Measurements from ENCODE around the gene IL5. TPM values are rescaled to one million over a fixed set of nuclear protein-coding genes. Genes with fewer than 3 reads are reported as not detected.

Gene IL5
- total and polyA plus RNA-seq, 7 experiments from 2014 or later: 1.2 TPM; not detected in 6

- Mint-ChIP-seq H3K4me1 (peaks cover 36 to 79% (median 68%) of the 10 kb centered on the region in 7 donors), H3K36me3 (peaks cover 0 to 2% (median 0%) of the 10 kb centered on the region in 5 donors), H3K27me3 (no peaks in the 10 kb centered on the region), H3K9me3 (no peaks in the 10 kb centered on the region), H3K4me3 (peak overlapping the region; percentile 86 to 99 (median 97)), H3K27ac (peak overlapping the region; percentile 90 to 99 (median 97))
- ChIA-PET POLR2A (interaction anchor here (0.8 to 17.6 kb wide), 26 partner anchors 9 to 468 kb away, joined by 3 to 268 read pairs (median 6); partner anchors contain the start of gene IRF1), CTCF (interaction anchor here (0.7 to 8.4 kb wide), 12 partner anchors 10 to 127 kb away, joined by 3 to 243 read pairs (median 4); no protein-coding TSS in a partner anchor)
- H3K27ac ChIP-seq (ENCODE audit: low read depth, low read length): peak overlapping the region; percentile 99
- H3K36me3 ChIP-seq (ENCODE audit: control insufficient read depth in 2 of 3, insufficient read depth in 3 of 3, low read length in 3 of 3): no peaks in the 10 kb centered on the region
- DNase-seq (peak in 7 of 9 donors; percentile 42 to 79 (median 54)), ATAC-seq (peak; percentile 48)
- H3K27me3 ChIP-seq (ENCODE audit: control insufficient read depth in 2 of 2, insufficient read depth in 2 of 2, low read length in 2 of 2): no peaks in the 10 kb centered on the region
- intact Hi-C loops (cut with micrococcal nuclease): loop anchor here (1.0 to 10.0 kb wide), 12 partner anchors 71 to 1879 kb away; partner anchors contain the start of genes SLC22A4 (in 2 of the 2), IL3 (in 1 of the 2), KIF3A (in 1 of the 2) and RAPGEF6 (in 1 of the 2)
- H3K4me1 ChIP-seq (ENCODE audit: control insufficient read depth in 2 of 2, insufficient read depth in 2 of 2, low read length in 2 of 2): peaks cover 48 to 57% of the 10 kb centered on the region in 2 donors
- peak overlapping the region; percentile 91 for H3K4me3 ChIP-seq (ENCODE audit: low read length)
- no peaks in the 10 kb centered on the region for H3K9me3 ChIP-seq (ENCODE audit: control insufficient read depth in 2 of 3, low read length in 3 of 3)
These were observed 47.6 kb downstream of the IL5 start for GRCh38 chr5:132495667-132496190.

- Histone ChIP-seq H3K4me3 (ENCODE audit: low read length) (no peak overlapping the region), H3K4me1 (ENCODE audit: control insufficient read depth in 2 of 2, insufficient read depth in 2 of 2, low read length in 2 of 2) (peaks cover 41 to 48% of the 10 kb centered on the region in 2 donors), H3K27me3 (ENCODE audit: control insufficient read depth in 2 of 2, insufficient read depth in 2 of 2, low read length in 2 of 2) (no peaks in the 10 kb centered on the region), H3K9me3 (ENCODE audit: control insufficient read depth in 2 of 3, low read length in 3 of 3) (no peaks in the 10 kb centered on the region), H3K36me3 (ENCODE audit: control insufficient read depth in 2 of 3, insufficient read depth in 3 of 3, low read length in 3 of 3) (peaks cover 1 to 16% (median 10%) of the 10 kb centered on the region in 3 experiments), H3K27ac (ENCODE audit: low read depth, low read length) (peak overlapping the region; percentile 99)
- Mint-ChIP-seq H3K4me1 (peaks cover 29 to 64% (median 58%) of the 10 kb centered on the region in 7 donors), H3K27me3 (no peaks in the 10 kb centered on the region), H3K9me3 (peaks cover 0 to 2% (median 0%) of the 10 kb centered on the region in 11 donors), H3K4me3 (peak overlapping the region in 7 of 10 donors; percentile 11 to 99 (median 86)), H3K36me3 (peaks cover 4 to 14% (median 8%) of the 10 kb centered on the region in 5 donors), H3K27ac (peak overlapping the region; percentile 90 to 99 (median 96))
- CTCF ChIA-PET: interaction anchor here (6.6 kb wide), 1 partner anchor 73 kb away, joined by 32 read pairs; no protein-coding TSS in a partner anchor
- ATAC-seq (no peak), DNase-seq (no peak)
- POLR2A ChIA-PET: interaction anchor here (1.4 to 17.6 kb wide), 6 partner anchors 19 to 85 kb away, joined by 8 to 268 read pairs (median 102); no protein-coding TSS in a partner anchor
- intact Hi-C loops (cut with micrococcal nuclease): loop anchor here (5.0 to 10.0 kb wide), 8 partner anchors 199 to 1881 kb away; partner anchors contain the start of genes AFF4 (in 1 of the 2), HSPA4 (in 1 of the 2), IL3 (in 1 of the 2) and RAPGEF6 (in 1 of the 2)
These were observed 49.5 kb downstream of the IL5 start for GRCh38 chr5:132493821-132494220.

GRCh38 chr5:132493241-132493640, 50.1 kb downstream of the IL5 start:
- no peaks in the 10 kb centered on the region for H3K27me3 ChIP-seq (ENCODE audit: control insufficient read depth in 2 of 2, insufficient read depth in 2 of 2, low read length in 2 of 2)
- Mint-ChIP-seq H3K27ac (peak overlapping the region; percentile 90 to 99 (median 96)), H3K4me1 (peaks cover 29 to 63% (median 58%) of the 10 kb centered on the region in 7 donors), H3K4me3 (peak overlapping the region in 6 of 10 donors; percentile 21 to 91 (median 68)), H3K27me3 (no peaks in the 10 kb centered on the region), H3K9me3 (peaks cover 0 to 2% (median 0%) of the 10 kb centered on the region in 11 donors), H3K36me3 (peaks cover 6 to 20% (median 11%) of the 10 kb centered on the region in 5 donors)
- peak overlapping the region; percentile 99 for H3K27ac ChIP-seq (ENCODE audit: low read depth, low read length)
- intact Hi-C loops (cut with micrococcal nuclease): loop anchor here (5.0 to 10.0 kb wide), 8 partner anchors 198 to 1882 kb away; partner anchors contain the start of genes AFF4 (in 1 of the 2), HSPA4 (in 1 of the 2), IL3 (in 1 of the 2) and RAPGEF6 (in 1 of the 2)
- POLR2A ChIA-PET: interaction anchor here (1.0 to 17.6 kb wide), 10 partner anchors 18 to 124 kb away, joined by 3 to 268 read pairs (median 74); partner anchors contain the start of gene SLC22A5
- H3K4me3 ChIP-seq (ENCODE audit: low read length): no peak overlapping the region
- CTCF ChIA-PET: interaction anchor here (0.7 to 6.6 kb wide), 4 partner anchors 8 to 105 kb away, joined by 3 to 32 read pairs (median 4); no protein-coding TSS in a partner anchor
- no peak for ATAC-seq
- DNase-seq: peak in 1 of 9 donors; percentile 19
- no peaks in the 10 kb centered on the region for H3K9me3 ChIP-seq (ENCODE audit: control insufficient read depth in 2 of 3, low read length in 3 of 3)
- H3K36me3 ChIP-seq (ENCODE audit: control insufficient read depth in 2 of 3, insufficient read depth in 3 of 3, low read length in 3 of 3): peaks cover 7 to 21% (median 16%) of the 10 kb centered on the region in 3 experiments
- peaks cover 41 to 48% of the 10 kb centered on the region in 2 donors for H3K4me1 ChIP-seq (ENCODE audit: control insufficient read depth in 2 of 2, insufficient read depth in 2 of 2, low read length in 2 of 2)

GRCh38 chr5:132492386-132493125, 50.8 kb downstream of the IL5 start:
- peak overlapping the region in 9 of 10 donors; percentile 81 to 97 (median 89) for H3K4me3 Mint-ChIP-seq
- H3K27me3 ChIP-seq (ENCODE audit: control insufficient read depth in 2 of 2, insufficient read depth in 2 of 2, low read length in 2 of 2): no peaks in the 10 kb centered on the region
- DNase-seq (no peak), ATAC-seq (no peak)
- ChIA-PET CTCF (interaction anchor here (0.7 to 6.6 kb wide), 12 partner anchors 8 to 372 kb away, joined by 3 to 32 read pairs (median 6); no protein-coding TSS in a partner anchor), POLR2A (interaction anchor here (0.7 to 17.6 kb wide), 17 partner anchors 8 to 123 kb away, joined by 3 to 268 read pairs (median 58); partner anchors contain the start of gene SLC22A5)
- peaks cover 13 to 28% (median 23%) of the 10 kb centered on the region in 3 experiments for H3K36me3 ChIP-seq (ENCODE audit: control insufficient read depth in 2 of 3, insufficient read depth in 3 of 3, low read length in 3 of 3)
- H3K27me3 Mint-ChIP-seq: no peaks in the 10 kb centered on the region
- peaks cover 43 to 54% of the 10 kb centered on the region in 2 donors for H3K4me1 ChIP-seq (ENCODE audit: control insufficient read depth in 2 of 2, insufficient read depth in 2 of 2, low read length in 2 of 2)
- peak overlapping the region; percentile 92 to 99 (median 96) for H3K27ac Mint-ChIP-seq
- H3K4me3 ChIP-seq (ENCODE audit: low read length): peak overlapping the region; percentile 66
- intact Hi-C loops (cut with micrococcal nuclease): loop anchor here (5.0 to 10.0 kb wide), 8 partner anchors 198 to 1882 kb away; partner anchors contain the start of genes AFF4 (in 1 of the 2), HSPA4 (in 1 of the 2), IL3 (in 1 of the 2) and RAPGEF6 (in 1 of the 2)
- peaks cover 6 to 27% (median 18%) of the 10 kb centered on the region in 5 donors for H3K36me3 Mint-ChIP-seq
- H3K4me1 Mint-ChIP-seq: peaks cover 34 to 65% (median 60%) of the 10 kb centered on the region in 7 donors
- H3K27ac ChIP-seq (ENCODE audit: low read depth, low read length): peak overlapping the region; percentile 99
- peaks cover 0 to 2% (median 0%) of the 10 kb centered on the region in 11 donors for H3K9me3 Mint-ChIP-seq
- no peaks in the 10 kb centered on the region for H3K9me3 ChIP-seq (ENCODE audit: control insufficient read depth in 2 of 3, low read length in 3 of 3)

Other genes starting within 250 kb of the IL5 start
- 1 to 10 TPM in 2 of 5 experiments, under 1 TPM in 1, not detected in 2; 0.29 to 7.5 (median 1.1) TPM for gene SLC22A4, start 249.1 kb downstream of the IL5 start, total RNA-seq
- gene SLC22A4, start 249.1 kb downstream of the IL5 start, polyA plus RNA-seq: not detected
- gene SLC22A5, start 173.8 kb downstream of the IL5 start, total RNA-seq: 10 to 100 TPM in 1 of 5 experiments, 1 to 10 TPM in 4; 6.8 to 10.8 (median 8.0) TPM
- gene SLC22A5, start 173.8 kb downstream of the IL5 start, polyA plus RNA-seq: 1 to 10 TPM; 1.8 to 3.6 TPM
- 100 to 1,000 TPM; 118 to 632 (median 549) TPM for gene IRF1, start 52.7 kb downstream of the IL5 start, total RNA-seq
- 100 to 1,000 TPM; 148 to 174 TPM for gene IRF1, start 52.7 kb downstream of the IL5 start, polyA plus RNA-seq
- 10 to 100 TPM; 18.0 to 35.4 (median 32.2) TPM for gene RAD50, start 13.5 kb upstream of the IL5 start, total RNA-seq
- gene RAD50, start 13.5 kb upstream of the IL5 start, polyA plus RNA-seq: 10 to 100 TPM; 14.8 to 25.2 TPM
- gene IL13, start 114.7 kb upstream of the IL5 start, total RNA-seq: 10 to 100 TPM in 1 of 5 experiments, under 1 TPM in 2, not detected in 2; 0.50 to 71.3 (median 0.51) TPM
- gene IL13, start 114.7 kb upstream of the IL5 start, polyA plus RNA-seq: not detected
- gene IL4, start 130.5 kb upstream of the IL5 start, total RNA-seq: 1 to 10 TPM in 3 of 5 experiments, not detected in 2; 1.1 to 6.0 (median 4.5) TPM
- not detected for gene IL4, start 130.5 kb upstream of the IL5 start, polyA plus RNA-seq
- gene KIF3A, start 194.0 kb upstream of the IL5 start, total RNA-seq: 10 to 100 TPM; 10.5 to 30.0 (median 18.7) TPM
- gene KIF3A, start 194.0 kb upstream of the IL5 start, polyA plus RNA-seq: 10 to 100 TPM in 1 of 2 donors, 1 to 10 TPM in 1; 7.5 to 11.4 TPM
- 10 to 100 TPM in 2 of 5 experiments, 1 to 10 TPM in 3; 3.5 to 44.9 (median 8.4) TPM for gene CCNI2, start 203.9 kb upstream of the IL5 start, total RNA-seq
- gene CCNI2, start 203.9 kb upstream of the IL5 start, polyA plus RNA-seq: 1 to 10 TPM; 2.4 to 5.0 TPM
- gene SEPTIN8, start 233.7 kb upstream of the IL5 start, total RNA-seq: 10 to 100 TPM in 1 of 5 experiments, 1 to 10 TPM in 4; 2.7 to 42.1 (median 5.2) TPM
- gene SEPTIN8, start 233.7 kb upstream of the IL5 start, polyA plus RNA-seq: under 1 TPM; 0.64 to 0.84 TPM